ENCODE results near the gene LSP1.

DNA sequence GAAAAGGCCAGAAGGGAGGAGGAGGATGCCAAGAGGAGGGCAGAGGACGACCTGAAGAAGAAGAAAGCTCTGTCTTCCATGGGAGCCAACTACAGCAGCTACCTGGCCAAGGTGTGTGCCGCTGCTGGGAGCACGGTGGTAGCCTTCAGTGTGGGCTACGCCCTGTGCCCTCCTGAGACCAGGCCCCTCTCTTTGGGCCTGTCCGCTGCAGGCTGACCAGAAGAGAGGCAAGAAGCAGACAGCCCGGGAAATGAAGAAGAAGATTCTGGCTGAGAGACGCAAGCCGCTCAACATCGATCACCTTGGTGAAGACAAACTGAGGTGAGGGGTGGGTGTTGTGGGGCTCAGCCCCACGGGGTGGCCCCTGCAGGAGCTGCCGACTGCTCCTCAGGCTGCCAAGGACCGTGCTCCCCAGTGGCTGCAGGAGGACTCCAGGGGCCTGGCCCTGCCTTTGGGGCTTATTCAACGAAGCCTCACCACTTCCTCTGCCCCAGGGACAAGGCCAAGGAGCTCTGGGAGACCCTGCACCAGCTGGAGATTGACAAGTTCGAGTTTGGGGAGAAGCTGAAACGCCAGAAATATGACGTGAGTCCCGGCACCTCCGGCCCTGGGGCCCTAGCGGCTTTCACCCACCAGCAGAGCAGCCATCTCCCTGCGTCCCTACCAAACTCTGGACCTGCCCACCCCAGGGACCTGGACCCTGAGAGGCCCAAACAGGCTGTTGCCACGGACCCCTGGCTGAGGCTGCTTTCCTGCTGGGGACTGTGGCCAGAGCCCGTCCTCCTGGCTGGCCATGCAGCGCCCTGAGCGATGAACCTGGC, 81.7 kb downstream of the LSP1 start:
- TF ChIP-seq, protein P1, sequence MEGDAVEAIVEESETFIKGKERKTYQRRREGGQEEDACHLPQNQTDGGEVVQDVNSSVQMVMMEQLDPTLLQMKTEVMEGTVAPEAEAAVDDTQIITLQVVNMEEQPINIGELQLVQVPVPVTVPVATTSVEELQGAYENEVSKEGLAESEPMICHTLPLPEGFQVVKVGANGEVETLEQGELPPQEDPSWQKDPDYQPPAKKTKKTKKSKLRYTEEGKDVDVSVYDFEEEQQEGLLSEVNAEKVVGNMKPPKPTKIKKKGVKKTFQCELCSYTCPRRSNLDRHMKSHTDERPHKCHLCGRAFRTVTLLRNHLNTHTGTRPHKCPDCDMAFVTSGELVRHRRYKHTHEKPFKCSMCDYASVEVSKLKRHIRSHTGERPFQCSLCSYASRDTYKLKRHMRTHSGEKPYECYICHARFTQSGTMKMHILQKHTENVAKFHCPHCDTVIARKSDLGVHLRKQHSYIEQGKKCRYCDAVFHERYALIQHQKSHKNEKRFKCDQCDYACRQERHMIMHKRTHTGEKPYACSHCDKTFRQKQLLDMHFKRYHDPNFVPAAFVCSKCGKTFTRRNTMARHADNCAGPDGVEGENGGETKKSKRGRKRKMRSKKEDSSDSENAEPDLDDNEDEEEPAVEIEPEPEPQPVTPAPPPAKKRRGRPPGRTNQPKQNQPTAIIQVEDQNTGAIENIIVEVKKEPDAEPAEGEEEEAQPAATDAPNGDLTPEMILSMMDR (IDR thresholded peaks at IDR 0.05) = no peak
- no peak for TF ChIP-seq POLR2A (IDR thresholded peaks at IDR 0.05)
- TF ChIP-seq EP300 (IDR thresholded peaks at IDR 0.05) = no peak

Measured in stomach (tissue), 4 donors.